Activated CD8-positive, alpha-beta memory T cell treated with anti-CD3 and anti-CD28 coated beads for 4 hours (primary cell): ENCODE measurements around the gene PLPPR1.

ENCODE experiments used
- DNase-seq, 2 donors: peaks; one replicate each; pipeline ENCODE4 v3.0.0-alpha.2; 2020; ENCODE audit warnings: low read depth in 2 of 2

The PLPPR1 gene

GRCh38 chr9:101209670-101210069 is 181.1 kb downstream of the PLPPR1 start:
- DNase-seq: no peak

GRCh38 chr9:101212661-101213060 is 184.1 kb downstream of the PLPPR1 start:
- no peak for DNase-seq

GRCh38 chr9:101219030-101219429 is 190.5 kb downstream of the PLPPR1 start:
- no peak for DNase-seq

- DNase-seq: no peak
These were observed 191.8 kb downstream of the PLPPR1 start for GRCh38 chr9:101220341-101220740.

GRCh38 chr9:101225271-101225670 is 196.7 kb downstream of the PLPPR1 start:
- DNase-seq: no peak

GRCh38 chr9:101226161-101226560 is 197.6 kb downstream of the PLPPR1 start:
- no peak for DNase-seq

GRCh38 chr9:101226803-101227202 is 198.3 kb downstream of the PLPPR1 start:
- no peak for DNase-seq

GRCh38 chr9:101229606-101230005 is 201.1 kb downstream of the PLPPR1 start:
- DNase-seq: no peak

GRCh38 chr9:101232405-101232977 is 204.0 kb downstream of the PLPPR1 start:
- no peak for DNase-seq

GRCh38 chr9:101235105-101235866 is 206.8 kb downstream of the PLPPR1 start:
- DNase-seq: no peak

GRCh38 chr9:101242651-101243050 is 214.1 kb downstream of the PLPPR1 start:
- DNase-seq: no peak

- no peak for DNase-seq
These were observed 218.2 kb downstream of the PLPPR1 start for GRCh38 chr9:101246691-101247090.

GRCh38 chr9:101247297-101247696 is 218.8 kb downstream of the PLPPR1 start:
- no peak for DNase-seq

- DNase-seq: no peak
These were observed 226.4 kb downstream of the PLPPR1 start for GRCh38 chr9:101254733-101255433.

GRCh38 chr9:101264727-101265126 is 236.2 kb downstream of the PLPPR1 start:
- DNase-seq: no peak

GRCh38 chr9:101265261-101265660 is 236.7 kb downstream of the PLPPR1 start:
- DNase-seq: no peak

- DNase-seq: no peak
These were observed 239.9 kb downstream of the PLPPR1 start for GRCh38 chr9:101268426-101268825.

GRCh38 chr9:101269591-101270283 is 241.2 kb downstream of the PLPPR1 start:
- no peak for DNase-seq

GRCh38 chr9:101270302-101270701 is 241.8 kb downstream of the PLPPR1 start:
- DNase-seq: no peak

GRCh38 chr9:101271102-101271501 is 242.6 kb downstream of the PLPPR1 start:
- DNase-seq: no peak

- DNase-seq: no peak
These were observed 246.6 kb downstream of the PLPPR1 start for GRCh38 chr9:101274971-101275768.
